Inflammatory macrophage treated with lipopolysaccharide for 1 hour (primary cell): ENCODE measurements around the gene NRP2.

Source experiments
- DNase-seq, 2 donors: peaks; one replicate each; pipeline ENCODE4 v3.0.0-alpha.2; 2020 to 2022

Gene NRP2

GRCh38 chr2:205708231-205708631, 25.9 kb downstream of the NRP2 start:
- no peak for DNase-seq

DNA sequence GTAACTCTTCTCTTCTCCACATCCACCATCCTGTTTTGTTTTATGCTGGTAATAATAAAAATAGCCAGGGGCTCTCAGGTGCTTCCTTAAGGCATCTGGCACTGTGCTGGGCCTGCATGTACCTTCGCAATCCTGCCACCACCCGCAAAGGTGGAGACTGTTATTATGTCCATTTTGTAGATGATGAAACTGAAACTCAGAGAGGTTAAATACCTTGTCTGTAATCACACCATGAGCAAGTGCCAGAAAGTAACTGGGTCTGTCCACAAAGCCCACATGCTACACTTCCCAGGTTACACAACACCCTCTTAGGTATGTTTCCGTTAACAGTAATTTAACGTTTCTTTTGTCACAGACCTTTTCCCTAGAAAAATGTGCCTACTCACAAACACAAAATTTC, 27.0 kb downstream of the NRP2 start:
- peak in 1 of 2 donors; percentile 26 for DNase-seq

GRCh38 chr2:205712508-205712907, 30.2 kb downstream of the NRP2 start:
- DNase-seq = peak; percentile 82 to 97

- DNase-seq = peak; percentile 77 to 90
Measured at GRCh38 chr2:205713086-205713485, 30.8 kb downstream of the NRP2 start.

GRCh38 chr2:205714058-205714776, 31.9 kb downstream of the NRP2 start:
- DNase-seq = peak; percentile 92 to 98

GRCh38 chr2:205714789-205715720, 32.8 kb downstream of the NRP2 start:
- DNase-seq = no peak

- DNase-seq = no peak
Measured at GRCh38 chr2:205715831-205716525, 33.7 kb downstream of the NRP2 start.

DNA sequence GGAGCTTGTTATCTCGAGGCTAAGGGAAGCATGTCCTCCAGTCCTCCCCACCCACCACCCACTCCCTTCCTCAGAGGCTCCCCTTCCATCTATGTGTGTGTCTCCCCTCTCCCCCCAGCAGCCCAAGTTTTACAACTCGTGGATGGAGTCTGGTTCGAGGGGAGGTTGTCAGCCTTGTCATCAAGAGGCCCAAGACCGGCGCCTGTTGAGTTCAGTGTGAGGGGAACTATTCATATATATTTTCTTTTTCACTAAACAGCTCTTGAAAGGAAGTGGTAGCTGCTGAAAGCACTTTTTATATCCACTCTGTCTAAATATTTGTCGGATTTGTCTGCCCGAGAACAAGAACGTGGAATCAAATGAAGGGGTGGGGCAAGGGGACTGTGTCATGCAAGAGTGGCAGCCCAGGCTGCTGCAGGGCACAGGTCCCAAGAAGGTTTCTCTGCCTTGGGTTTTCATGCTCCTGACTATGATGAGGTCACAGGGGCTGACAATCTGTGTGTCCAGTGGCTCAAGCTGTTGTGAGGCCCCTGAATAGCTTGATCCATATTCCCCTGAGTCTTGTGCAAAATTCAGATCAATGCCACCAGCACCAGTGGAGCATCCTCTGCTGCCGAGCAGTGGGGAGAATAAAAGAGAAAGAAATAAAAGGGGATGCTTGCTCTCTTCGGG, 35.0 kb downstream of the NRP2 start:
- no peak for DNase-seq

DNA sequence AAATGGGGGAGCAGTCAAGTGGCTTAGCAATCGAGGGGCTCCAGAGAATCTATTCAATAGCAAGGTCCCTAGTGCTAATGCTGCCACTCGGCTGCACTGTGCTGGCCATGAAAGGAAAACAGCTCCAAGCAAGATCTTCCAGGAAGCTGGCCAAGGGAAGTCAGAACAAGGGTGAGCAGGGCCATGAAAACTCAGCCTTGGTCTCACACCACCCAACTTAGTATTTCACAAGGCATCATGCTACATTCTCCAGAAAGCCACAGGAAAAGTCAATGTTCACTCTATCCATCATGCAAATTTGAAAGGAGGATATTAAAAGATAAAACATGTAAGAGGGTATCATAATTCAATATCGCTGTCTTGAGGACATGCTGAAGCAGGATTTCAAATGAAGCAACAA, 35.7 kb downstream of the NRP2 start:
- no peak for DNase-seq

GRCh38 chr2:205719847-205720246, 37.5 kb downstream of the NRP2 start:
- no peak for DNase-seq

- no peak for DNase-seq
Measured at GRCh38 chr2:205720451-205720902, 38.2 kb downstream of the NRP2 start.

- DNase-seq = no peak
Measured at GRCh38 chr2:205721057-205721449, 38.8 kb downstream of the NRP2 start.

DNA sequence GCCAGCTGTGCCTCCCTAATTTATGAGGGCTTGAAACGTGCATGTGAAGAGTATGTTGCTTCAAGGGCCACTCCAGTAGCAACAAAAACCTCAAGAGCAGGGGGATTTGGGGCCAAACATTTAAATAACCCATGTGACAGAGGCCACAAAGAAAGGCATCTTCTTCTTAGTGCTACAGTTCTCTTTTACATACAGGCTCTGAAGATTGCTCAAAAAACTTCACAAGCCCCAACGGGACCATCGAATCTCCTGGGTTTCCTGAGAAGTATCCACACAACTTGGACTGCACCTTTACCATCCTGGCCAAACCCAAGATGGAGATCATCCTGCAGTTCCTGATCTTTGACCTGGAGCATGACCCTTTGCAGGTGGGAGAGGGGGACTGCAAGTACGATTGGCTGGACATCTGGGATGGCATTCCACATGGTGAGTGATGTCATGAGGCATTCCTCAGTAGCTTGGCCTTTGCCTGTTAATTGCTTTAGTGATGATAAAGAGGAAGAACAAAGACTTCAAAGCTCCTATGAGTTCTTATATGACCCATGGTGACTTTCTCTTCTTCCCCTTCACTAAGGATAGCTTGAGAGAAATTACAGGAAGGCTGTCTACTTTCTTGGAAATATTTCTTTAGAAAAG, 40.1 kb downstream of the NRP2 start:
- no peak for DNase-seq

- DNase-seq = peak; percentile 41 to 56
Measured at GRCh38 chr2:205723179-205723578, 40.9 kb downstream of the NRP2 start.

DNA sequence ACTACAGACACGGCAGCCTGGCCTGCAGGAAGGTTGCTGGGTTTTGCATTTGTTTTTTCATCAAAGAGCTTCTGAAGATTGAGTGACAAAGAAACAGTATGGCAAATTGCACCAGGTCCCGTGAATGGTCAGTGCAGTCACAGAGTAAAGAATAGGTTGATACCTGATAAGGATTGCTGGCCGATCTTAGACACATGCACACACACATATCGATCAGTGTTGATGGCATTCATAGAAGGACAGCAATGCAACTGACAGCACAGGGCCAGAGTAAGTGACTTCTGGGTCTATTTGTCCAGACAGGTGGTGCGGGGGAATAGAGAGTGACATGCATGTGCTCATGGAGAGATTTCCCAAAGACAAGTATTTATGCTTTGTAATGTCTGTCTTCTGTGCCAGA, 42.8 kb downstream of the NRP2 start:
- DNase-seq = no peak

GRCh38 chr2:205726506-205726905, 44.2 kb downstream of the NRP2 start:
- DNase-seq = no peak

- DNase-seq = no peak
Measured at GRCh38 chr2:205727174-205727573, 44.9 kb downstream of the NRP2 start.

- no peak for DNase-seq
Measured at GRCh38 chr2:205728366-205728765, 46.1 kb downstream of the NRP2 start.

DNA sequence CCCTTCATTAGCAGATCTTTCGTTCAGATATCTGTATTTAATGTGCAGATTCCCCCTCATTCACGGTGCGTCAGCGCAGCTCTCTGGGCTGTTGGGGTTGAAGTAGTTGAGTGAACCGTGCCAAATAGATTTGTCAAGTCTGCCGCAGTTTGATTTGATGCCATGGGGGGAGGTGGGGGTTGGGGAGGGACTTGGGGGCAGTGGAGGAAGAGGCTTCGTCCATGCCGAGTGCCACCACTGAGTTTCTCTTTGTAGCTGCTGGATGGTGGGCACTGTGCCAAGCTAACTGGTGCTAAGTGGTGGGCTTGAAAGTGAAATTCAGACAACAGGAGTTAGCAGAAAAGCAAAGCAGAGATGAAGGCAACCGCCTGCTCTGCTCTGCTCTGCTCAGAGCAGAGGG, 47.9 kb downstream of the NRP2 start:
- DNase-seq = no peak

DNA sequence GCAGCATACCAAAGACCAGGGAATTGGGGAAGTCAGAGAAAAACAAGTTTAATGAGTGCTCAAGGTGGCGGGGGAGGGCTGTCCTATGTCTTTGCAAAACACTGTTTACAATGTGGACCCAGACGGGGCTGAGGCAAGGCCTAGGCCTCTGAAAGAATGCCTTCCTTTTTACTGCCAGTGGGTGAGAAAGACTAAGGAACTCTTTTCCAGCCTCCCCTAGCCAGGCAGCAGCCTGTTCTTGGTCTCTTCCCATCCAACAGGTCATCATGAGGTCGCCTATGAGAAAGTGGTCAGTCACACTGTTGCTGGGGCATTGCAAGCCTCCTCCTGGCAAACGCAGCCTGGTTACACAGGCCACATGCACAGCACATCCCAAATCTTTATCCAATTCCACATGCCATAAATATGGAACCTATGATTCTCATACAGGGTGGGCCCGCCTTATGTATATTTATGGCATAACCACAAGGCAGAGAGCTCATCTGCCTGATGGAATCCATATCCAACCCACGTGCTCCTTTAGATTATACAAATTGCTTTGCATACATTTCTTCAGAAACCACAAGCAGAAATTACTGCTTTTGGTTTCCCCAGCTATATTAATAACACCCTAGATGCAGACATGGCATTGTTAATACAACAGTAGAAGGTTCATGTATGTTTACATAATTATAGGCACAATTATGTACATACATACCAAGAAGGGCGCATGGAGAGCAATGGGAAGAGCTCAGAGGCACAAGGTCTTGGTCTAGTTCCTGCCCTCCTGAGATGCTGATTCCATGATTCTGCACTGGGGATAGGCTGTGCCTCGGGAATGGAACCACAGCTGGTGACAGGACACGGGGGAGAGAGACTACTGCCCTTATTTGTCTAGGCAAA, 48.6 kb downstream of the NRP2 start:
- peak; percentile 32 to 40 for DNase-seq

- DNase-seq = peak; percentile 67 to 83
Measured at GRCh38 chr2:205731583-205731981, 49.3 kb downstream of the NRP2 start.
